NB4 (cell line): Measurements from ENCODE around the gene TARDBP.

Experiments used
- DNase-seq: peaks from one replicate; pipeline ENCODE4 v3.0.0; 2010; ENCODE audit warnings: low read depth
- H3K4me3 ChIP-seq: one replicate; pipeline ENCODE4 v1.5.1; 2011; ENCODE audit warnings: mild to moderate bottlenecking, low read depth, low read length, moderate library complexity
- MYC ChIP-seq: IDR thresholded peaks from 2 replicates; pipeline ENCODE4 v1.6.1; 2011; ENCODE audit warnings: low read depth, low read length
- POLR2A ChIP-seq: IDR thresholded peaks from 2 replicates; pipeline ENCODE4 v1.6.1; 2011; ENCODE audit warnings: mild to moderate bottlenecking; ENCODE audit not compliant: insufficient read length; ENCODE audit errors: extremely low read depth
- TF ChIP-seq, protein P1 (sequence below): IDR thresholded peaks from 2 replicates; pipeline ENCODE4 v1.6.1; 2011; ENCODE audit warnings: low read depth, low read length
- TF ChIP-seq, protein P2 (sequence below): IDR thresholded peaks from one replicate; pipeline ENCODE4 v1.5.1; 2012; ENCODE audit warnings: low read depth, low read length

Gene TARDBP

DNA sequence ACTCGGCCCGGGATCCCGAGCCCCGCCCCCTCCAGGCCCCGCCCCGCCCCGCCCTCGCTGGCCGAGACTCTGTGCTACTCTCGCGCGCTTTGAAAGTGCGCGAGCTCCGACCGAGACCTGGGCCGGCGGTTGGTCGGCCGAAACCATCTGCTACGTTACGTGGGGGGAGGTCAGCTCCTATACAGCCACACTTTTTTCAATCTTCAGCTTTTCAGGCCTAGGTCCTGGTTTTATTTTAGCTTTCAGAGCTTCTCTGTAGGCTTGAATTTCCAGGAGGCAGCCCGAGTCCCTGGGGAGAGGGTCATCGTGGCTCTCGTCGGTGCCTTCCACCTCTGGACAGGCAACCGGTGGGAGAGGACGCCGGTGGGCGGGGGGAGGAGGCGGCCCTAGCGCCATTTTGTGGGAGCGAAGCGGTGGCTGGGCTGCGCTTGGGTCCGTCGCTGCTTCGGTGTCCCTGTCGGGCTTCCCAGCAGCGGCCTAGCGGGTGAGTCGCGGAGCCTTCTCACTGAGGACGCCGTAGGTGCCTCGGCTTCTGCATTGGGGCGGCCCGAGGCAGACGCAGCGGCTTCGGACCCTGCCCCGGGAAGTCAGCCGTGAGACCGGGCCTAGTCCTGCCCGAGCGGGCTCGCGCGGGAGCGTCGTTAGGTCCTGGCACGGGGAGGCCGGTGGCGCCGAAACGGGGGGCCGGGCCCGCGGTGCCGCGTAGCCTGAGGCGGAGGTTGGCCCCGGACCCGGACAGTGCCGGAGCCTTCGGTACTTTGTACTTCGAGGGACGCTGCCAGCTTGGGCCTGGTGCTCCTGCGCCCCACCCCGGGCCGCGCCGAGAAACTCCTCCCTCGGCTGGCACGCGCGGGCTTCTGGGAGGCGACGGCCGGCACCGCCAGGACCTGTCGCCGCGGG is at the start of gene TARDBP:
Gene TARDBP, plus strand, starts transcription at position 395 of the 900 bp plus-strand sequence. CDS start 1,074 bp downstream, outside the sequence.
- DNase-seq = peak; percentile 90
- H3K4me3 ChIP-seq = peak within 1 kb of the TSS; percentile 82
- TF ChIP-seq, protein P1, sequence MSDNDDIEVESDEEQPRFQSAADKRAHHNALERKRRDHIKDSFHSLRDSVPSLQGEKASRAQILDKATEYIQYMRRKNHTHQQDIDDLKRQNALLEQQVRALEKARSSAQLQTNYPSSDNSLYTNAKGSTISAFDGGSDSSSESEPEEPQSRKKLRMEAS = peak; percentile 31; the same call in 1 of the 2 replicates
- TF ChIP-seq MYC = peak; percentile 20; the same call in 1 of the 2 replicates
- peak; percentile 86 for TF ChIP-seq POLR2A
- TF ChIP-seq, protein P2, sequence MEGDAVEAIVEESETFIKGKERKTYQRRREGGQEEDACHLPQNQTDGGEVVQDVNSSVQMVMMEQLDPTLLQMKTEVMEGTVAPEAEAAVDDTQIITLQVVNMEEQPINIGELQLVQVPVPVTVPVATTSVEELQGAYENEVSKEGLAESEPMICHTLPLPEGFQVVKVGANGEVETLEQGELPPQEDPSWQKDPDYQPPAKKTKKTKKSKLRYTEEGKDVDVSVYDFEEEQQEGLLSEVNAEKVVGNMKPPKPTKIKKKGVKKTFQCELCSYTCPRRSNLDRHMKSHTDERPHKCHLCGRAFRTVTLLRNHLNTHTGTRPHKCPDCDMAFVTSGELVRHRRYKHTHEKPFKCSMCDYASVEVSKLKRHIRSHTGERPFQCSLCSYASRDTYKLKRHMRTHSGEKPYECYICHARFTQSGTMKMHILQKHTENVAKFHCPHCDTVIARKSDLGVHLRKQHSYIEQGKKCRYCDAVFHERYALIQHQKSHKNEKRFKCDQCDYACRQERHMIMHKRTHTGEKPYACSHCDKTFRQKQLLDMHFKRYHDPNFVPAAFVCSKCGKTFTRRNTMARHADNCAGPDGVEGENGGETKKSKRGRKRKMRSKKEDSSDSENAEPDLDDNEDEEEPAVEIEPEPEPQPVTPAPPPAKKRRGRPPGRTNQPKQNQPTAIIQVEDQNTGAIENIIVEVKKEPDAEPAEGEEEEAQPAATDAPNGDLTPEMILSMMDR = no peak

DNA sequence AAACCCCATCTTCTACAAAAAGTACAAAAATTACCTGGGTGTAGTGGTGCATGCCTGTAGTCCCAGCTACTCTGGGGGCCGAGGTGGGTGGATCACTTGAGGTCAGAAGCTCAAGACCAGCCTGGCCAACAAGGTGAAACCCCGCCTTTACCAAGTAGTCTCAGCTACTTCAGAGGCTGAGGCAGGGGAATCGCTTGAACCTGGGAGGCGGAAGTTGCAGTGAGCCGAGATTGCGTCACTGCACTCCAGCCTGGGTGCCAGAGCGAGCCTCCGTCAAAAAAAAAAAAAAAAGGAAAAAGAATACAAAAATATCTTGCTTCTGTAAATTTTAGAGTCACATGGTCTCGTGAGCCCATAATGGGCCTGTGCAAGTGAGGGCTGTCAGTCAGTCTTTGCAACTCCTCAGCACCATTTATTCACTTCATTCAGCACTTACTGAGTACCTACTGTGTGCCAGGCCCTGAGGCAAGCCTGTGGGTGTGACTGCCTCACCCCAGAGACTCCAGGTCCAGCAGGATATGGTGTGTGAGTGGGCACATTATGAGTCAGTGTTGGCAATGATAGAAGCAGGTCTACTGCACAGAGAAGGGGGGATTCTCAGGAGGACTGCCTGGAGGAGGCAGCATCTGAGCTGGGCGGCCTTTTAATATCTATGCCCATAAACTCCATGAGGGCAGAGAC is 46.8 kb upstream of the TARDBP start:
- TF ChIP-seq, protein P1 = peak; percentile 50; the same call in 1 of the 2 replicates
- TF ChIP-seq POLR2A (no peak), MYC (peak; percentile 49; the same call in 1 of the 2 replicates)
- TF ChIP-seq, protein P2 = no peak
- peak overlapping the region; percentile 17 for H3K4me3 ChIP-seq
- DNase-seq = peak; percentile 73

DNA sequence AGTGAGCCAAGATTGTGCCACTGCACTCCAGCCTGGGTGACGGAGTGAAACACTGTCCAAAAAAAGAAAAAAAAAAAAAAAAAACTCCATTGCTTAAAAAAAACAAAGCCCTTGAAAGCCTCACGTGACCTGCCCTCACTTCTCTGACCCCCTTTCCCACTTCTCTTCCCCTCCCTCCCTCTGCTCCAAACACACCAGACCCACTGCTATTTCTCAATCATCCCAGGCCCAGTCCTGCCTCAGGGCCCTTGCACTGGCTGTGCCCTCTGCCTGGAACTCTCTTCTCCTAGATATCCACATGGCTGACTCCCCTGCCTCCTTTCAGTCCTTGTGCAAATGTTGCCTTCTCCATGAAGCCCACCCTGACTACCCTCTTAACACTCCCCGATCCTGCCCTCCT is 45.4 kb upstream of the TARDBP start:
- TF ChIP-seq, protein P1 = no peak
- no peak for TF ChIP-seq POLR2A
- no peak overlapping the region for H3K4me3 ChIP-seq
- peak; percentile 22 for DNase-seq

DNA sequence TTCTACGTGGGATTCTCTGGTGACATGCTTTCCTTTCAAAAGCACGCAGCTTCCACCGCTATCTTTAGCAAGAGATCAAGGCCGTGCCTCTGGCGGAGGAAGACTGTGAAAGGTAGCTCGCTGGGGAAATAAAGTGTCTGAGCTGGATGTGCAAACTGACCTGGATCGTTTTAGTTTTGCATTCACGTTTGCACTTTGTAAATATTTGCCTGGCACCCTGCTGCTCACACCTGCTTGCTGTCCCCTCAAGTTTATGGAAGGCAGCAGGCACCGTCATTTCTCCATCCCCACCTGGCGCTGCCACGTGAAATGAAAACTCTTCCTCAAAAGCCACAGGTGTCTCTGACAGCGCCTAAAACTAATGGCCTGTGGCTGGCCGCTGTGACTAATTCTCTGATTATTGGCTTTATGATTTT is 44.0 kb upstream of the TARDBP start:
- TF ChIP-seq, protein P1 = no peak
- TF ChIP-seq, protein P2 = no peak
- no peak for TF ChIP-seq POLR2A
- TF ChIP-seq MYC = no peak
- DNase-seq = no peak
- no peak overlapping the region for H3K4me3 ChIP-seq

DNA sequence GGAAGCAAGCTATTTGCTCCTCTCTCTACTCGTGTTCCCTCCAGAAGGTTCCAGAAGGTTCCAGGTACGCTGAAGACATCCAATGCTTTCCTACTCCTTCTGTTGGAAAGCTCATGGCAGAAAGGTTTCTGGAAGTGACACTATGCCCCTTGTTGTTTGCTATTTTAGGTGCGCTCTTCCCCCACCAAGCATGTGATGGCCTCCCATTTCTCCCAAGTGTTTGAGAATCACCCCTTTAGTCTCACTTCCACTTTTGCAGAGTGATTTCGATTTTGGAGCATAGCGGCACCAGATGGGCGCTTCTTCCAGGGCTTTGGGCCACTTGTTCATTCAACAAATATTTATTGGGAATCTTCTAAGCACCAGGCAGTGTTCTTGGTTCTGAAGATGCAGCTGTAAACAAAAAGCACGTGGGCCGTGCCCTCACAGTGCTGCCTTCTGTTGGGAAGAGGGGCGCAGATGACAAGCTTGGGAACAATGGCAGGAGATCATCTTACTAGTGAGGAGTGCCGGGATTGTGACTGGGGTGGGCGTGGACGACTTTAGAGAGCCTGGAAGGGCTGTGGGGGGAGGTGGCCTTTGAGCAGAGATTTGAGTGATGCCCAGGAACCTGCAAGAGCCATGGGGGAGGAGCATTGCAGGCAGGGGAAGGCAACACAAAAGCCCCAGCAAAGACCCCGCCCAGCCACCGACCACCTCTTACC is 43.0 kb upstream of the TARDBP start:
- TF ChIP-seq, protein P2 = no peak
- TF ChIP-seq MYC = no peak
- TF ChIP-seq, protein P1 = no peak
- no peak for TF ChIP-seq POLR2A
- DNase-seq = no peak
- H3K4me3 ChIP-seq = no peak overlapping the region
